B cell (primary cell): ENCODE data around the gene STARD4.

ENCODE experiments used
- CTCF ChIP-seq: fragments of 200-600 bp; IDR thresholded peaks from one replicate; pipeline ENCODE4 v1.8.0; 2022; ENCODE audit warnings: antibody characterized with exemption, mild to moderate bottlenecking
- EZH2 ChIP-seq: IDR thresholded peaks from 2 replicates; pipeline ENCODE4 v1.6.1; 2012; ENCODE audit warnings: borderline replicate concordance, low read depth, mild to moderate bottlenecking, moderate library complexity, low read length; ENCODE audit not compliant: insufficient read depth, poor library complexity, severe bottlenecking

GRCh38 chr5:111461934-111462333 lies 50.4 kb downstream of the STARD4 start:
- TF ChIP-seq CTCF (no peak), EZH2 (no peak)
